Femur (tissue), 1 donor: ENCODE measurements around the gene PTGIS.

Experiments
- DNase-seq: peaks from one replicate; pipeline ENCODE4 v3.0.0-alpha.2; 2017

PTGIS gene

DNA sequence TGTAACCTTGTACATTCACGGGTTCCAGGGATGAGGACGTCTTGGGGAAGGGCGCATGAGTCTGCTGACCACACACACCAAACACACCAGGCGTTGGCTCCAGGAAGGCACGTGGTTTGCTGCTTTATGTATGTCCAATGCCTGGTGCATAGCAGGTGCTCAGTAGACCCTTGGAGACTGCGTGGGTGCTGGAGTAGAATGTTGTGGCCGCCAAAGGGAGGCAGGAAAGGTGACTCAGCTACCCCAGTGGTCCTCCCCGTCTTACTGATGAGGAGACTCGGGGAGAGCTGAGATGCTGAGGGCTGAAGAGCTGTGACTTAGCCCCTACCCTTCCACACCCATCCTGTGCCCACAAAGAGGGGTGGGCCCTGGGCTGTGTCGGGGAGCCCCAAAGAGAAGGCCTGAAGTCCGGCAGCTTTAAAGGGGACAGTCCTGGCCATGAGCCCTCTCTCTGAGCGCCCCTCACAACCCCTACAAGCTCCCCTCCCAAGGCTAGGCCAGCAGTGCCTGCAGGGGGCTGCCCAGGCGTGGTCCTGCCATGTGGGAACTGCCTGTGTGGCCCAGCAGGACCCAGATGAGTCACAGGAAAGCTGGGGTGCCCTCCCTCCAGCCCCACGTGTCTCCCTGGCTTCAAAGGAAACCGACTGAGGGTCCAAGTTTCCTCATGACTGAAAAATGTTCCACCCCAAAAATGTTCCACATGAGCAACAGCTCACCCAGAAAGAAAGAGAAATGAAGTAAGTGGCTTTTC, 28.0 kb upstream of the PTGIS start:
- peak; percentile 71 for DNase-seq

DNA sequence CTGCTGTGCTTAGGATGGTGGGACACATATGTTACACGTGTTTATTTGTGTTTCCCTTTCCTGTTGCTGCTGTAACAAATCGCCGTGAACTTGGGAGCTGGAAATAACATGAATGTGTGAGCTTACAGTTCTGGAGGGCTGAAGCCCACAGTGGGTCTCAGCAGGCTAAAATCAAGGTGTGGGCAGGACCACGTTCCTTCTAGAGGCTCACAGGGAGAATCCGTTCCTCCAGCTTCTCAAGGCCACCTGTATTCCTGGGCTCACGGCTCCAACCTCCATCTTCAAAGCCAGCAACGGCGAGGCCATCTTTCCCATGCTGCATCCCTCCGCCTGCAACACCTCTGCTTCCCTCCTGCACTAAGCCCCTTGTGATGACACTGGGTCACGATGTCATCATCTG, 27.4 kb upstream of the PTGIS start:
- no peak for DNase-seq

DNA sequence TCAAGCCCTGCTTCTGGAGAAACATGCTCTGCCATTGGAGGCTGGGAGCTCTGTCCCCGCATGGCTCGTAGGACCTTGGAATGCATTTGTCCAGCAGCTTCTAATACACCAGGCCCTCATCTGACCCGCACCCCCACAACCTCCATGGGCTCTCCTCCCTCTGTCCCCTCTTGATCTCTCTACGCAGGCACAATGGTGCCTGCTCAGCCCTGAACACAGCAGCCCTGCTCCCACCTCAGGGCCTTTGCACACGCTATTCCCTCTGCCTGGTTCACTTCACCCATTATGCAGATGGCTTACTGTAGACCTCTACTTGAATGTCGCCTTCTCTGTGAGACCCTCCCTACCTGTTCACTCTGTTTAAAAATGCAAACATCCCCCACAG, 27.0 kb upstream of the PTGIS start:
- DNase-seq: no peak

DNA sequence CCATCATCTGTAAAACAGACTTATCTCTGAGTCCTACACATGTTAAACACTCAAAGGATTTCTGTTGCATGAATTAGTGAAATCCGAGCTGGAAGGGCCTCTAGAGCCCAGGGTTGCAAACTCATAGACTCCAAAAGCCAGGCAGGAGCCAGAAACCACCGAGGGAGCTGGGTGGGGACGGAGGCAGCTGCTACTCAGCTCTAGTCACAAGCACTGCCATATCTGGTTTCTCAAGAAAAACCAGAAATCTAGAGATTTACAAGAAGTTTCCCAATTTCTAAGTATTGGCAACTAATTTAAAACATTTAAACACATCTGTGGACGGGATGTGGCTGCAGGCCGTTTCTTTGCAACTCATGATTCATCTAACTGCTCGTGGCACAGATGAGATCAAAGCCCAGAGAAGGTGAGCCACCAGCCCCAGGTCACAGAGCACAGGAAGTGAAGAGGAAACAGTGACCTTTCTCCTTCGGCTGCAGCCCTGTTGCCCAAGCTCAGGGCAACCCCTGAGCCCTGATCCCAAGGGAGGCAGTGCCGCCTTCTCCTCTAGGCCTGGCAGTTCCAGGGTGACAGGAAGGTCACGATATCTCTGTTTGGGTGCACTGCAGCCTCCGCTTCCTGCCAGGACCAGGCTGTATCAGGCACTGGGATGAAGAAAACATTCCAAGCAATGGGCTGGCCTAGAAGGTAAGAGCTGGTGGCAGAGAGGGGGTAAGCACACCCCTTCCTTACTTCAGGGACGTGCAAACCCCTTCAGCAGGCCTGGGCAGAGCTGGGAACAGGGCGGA, 26.4 kb upstream of the PTGIS start:
- DNase-seq: peak; percentile 88

DNA sequence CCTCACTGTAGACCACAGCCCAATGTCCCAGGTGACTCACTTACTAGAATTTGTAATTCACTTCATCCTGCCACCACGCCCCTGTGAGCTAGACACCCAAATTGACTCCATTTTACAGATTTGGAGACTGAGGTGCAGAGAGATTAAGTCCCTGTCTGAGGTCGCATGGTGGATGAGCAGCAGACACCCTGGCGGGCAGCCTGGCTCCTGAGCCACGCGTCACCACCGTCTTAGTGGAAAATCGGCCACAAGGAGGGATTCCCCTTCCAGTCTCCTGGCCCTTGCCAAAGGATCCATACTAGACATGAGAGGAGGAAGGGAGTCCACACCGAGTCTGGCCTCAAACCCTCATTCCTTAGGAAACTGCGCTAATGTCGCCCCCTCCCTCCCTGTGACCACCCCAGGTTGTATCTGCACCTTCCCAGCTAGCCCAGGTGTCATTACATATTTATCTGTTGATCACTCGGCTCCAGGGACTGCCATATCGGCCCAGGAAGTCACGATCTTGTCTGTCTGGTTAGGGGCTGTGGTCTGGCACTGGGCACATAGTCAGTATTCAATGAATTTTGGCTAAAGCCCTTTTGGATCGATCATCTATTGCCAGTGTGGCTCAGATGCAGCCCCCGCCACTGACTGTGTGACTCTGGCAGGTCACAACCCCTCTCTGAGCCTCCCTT, 25.7 kb upstream of the PTGIS start:
- DNase-seq: peak; percentile 56

DNA sequence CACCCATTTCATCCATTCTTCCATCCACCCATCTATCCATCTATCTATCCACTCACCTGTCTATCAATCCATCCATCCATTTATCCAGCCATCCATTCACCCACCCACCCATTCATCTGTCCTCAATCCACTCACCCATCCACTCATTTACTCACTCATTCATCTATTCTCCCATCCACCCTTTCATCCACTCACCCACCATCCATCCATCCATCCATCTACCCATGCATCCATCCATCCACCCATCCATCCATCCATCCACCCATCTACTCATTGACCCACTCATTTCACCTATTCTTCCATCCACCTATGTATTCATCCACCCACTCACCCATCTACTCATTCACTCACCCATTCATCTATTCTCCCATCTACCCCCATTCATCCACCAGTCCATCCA, 24.2 kb upstream of the PTGIS start:
- DNase-seq: no peak

DNA sequence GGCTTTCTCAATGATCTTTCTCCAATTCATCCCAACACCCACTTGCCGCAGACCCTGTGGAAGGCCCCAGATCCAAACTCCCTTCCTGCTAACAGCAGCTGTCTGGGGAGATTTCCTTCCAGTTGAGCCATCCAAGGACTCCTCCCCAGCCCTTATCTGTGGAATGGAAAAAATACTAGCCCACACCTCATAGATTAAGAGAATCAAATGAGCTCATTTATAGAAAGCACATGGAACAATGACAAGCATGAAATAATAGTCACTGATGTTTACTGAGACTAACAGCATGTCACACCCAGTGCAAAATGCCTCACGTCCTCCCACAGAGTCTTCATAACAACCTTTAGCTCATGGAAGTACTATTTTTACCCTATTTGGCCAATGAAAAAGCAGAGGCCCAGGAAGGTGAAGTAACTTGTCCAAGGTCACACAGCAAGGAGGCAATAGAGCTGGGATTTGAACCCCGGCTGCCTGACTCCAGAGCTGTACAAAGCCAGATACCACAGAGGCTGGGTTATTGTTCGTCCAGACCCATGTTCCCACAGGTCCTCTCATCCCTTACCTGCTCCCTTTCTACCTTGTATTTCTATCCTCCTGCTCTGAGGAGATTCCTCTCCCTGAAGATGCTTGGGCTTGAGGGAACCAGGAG, 23.4 kb upstream of the PTGIS start:
- no peak for DNase-seq

DNA sequence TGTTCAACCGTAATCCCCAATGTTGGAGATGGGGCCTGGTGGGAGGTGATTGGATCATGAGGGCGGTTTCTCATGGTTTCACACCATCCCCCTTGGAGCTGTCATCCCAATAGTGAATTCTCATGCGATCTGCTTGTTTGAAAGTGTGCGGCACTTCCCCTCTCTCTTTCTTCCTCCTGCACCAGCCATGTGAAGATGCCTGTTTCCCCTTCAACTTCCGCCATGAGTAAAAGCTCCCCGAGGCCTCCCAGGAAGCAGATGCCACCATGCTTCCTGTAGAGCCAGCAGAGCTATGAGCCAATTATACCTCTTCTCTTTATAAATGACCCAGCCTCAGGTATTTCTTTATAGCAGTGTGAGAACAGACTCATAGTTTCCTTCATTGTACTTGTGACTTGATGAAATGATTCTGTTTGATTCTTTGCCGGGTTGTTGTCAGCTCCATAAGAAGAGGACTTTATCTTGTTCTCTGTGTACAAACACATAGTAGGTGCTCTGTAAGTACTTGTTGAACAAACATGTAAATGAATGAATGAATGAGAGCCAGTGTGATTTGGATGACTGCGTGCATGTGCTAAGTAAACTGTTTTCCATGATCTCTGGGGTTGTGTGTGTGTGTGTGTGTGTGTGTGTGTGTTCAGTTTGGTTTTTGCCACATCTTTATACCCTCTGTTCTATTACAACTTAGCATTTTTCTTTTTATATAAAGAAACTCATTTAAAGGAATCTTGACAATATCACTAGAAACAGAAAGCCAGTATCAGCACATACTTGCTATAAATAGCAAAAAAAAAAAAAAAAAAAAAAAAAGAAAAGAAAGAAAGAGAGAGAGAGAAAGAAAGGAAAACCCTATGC, 22.5 kb upstream of the PTGIS start:
- DNase-seq: no peak

DNA sequence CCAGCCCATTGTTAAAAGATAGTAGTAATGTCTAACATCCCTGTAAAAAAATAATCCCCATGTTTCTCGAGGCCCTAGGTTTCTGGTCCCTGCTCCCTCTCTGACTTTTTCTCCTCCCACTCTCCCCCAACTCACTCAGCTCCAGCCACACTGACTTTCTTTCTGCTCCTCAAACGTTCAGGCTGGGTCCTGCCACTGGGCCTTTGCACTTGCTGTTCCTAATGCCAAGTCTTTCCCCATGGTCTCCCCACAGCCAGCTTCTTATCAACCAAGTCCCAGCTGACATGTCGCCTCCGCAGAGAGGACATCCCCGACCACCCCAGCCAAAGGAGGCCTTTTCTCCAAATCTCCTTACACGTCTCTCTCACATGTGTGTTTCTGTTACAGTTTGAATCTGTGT, 21.8 kb upstream of the PTGIS start:
- DNase-seq: no peak

DNA sequence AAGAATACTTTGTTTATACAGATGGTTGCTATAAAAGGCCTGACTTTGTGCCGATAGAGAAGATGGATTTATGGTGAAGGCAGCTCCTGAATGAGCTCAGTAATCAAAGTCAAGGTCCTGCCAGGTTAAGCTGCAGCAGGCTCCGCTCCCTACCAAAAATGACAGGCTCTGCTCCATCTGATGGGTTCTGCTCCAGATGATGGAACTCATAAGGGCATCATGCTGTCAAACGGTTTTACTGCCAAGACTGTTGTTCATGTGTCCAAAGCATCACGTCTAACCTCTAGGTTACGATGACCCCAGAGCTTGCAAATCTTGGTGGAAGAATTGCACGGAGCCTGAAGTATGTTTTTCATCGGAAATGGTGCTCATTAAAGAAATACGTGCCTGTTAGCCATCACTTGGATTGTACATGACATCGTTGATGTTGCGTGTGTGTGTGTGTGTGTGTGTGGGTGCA, 19.2 kb upstream of the PTGIS start:
- no peak for DNase-seq

DNA sequence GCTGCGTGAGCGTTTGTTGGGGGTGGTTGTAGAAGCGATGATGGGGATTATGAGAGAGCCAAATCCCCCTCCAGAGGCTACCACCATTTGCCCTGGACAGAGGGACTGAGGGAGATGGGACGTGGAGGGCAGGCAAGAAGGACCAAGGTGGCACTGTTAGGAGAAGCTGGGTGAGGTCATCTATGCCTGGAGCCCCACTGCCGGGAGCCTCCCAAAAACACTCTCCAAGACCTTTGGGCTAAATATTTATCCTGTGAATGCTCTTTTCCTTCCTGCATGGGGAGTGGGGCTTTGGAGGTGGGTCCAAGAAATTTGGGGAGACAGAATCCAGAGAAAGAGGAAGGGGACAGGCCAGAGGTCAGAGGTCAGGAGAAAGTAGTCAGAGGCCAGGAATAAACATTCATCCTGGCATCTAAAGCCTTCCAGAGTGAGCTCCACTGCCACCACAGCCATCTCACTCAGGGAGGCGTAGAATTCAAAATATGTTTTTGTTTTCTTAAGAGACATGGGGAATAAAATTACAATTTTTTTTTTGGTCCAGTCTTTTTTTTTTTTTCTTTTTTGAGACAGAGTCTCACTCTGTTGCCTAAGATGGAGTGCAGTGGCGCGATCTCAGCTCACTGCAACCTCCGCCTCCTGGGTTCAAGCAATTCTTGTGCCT, 17.8 kb upstream of the PTGIS start:
- DNase-seq: no peak

DNA sequence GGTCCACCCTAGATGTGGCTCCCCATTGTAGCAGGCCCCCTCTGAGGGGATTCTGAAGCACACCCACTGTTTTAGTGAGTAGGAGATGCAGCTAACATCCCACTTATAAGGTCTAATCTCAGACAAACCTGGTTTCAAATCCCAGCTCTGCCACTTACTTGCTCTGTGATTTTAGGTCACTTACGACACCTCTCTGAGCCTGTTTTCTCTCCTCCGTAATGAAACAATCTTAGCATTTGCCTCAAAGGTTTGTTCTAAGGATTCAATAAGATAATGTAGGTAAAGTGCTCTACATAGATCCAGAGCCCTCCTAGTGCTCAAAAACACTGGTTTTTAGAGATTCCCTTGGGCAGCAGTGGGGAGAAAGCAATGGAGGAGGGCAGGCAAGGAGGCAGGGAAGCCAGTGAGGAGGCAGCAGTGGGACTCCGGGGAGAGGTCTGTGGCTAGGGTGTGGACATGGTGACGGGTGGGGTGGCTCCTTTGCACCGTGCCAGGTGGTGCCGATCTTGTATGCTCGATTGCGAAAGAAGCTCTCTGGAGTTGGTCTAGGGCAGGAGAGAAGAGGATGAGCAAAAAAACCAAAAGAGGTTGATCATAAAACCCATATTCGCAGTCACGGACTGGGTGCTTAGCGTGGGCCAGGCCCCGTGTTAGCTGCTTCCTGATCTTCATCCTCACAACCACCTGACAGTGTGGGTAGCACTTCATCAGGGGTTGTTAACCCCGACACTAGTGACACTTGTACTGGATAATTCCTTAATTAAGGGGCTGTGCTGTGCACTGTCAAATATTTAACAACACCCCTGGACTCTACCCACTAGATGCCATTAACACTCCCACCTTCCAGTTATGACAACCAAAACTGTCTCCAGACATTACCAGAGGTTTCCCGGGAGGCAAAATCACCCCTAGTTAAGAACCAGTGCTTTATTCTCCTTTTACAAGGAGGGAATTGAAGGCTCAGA, 16.8 kb upstream of the PTGIS start:
- no peak for DNase-seq

DNA sequence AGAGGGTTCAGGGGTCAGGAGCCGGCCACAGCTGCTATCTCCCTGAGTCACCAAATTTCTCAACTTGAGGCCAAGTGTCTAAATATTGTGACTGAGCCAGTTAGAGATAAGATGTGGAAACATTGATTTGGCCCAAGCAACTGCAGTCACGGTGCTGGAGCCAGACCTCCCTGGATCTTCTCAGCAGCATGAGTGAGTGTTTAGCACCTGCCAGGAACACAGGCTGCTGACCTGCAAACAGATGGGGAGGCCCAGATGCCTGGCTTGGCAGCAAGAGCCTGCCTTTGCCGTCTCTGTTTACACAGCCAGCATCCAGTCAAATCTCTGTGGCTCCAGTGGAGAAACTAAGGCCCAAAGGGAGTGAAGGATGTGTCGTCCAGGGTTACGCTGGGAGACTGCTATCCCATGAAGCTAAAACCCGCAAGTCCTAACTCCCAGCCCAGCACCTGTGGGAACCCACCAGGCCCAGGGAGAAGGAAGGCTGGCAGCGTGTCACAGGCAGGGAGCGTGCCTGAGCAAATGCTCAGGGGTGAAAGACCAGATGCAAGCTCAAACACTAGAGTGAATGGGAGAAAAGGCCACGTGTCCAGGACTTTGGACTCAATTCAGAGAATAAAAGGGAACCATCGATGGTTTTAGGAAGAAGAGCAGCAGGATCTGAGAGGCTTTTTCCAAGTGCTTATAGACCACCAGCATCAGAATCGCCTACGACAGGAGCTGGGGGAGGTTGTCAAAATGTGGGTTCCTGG, 15.9 kb upstream of the PTGIS start:
- DNase-seq: peak; percentile 89

DNA sequence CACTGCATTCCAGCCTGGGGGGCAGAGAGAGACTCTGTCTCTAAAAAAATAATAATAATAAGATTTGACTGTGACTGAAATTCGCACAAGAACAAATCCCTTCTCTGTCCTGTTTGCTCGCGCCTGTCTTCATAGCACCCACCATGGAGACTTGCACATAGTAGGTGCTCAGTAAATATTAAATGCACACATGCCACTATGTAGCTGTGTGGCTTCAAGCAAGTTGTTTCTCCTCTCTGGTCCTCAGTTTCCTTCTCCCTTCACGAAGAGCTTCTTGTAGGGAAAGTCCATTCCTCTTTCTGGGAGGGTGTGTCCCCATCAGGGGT, 15.4 kb upstream of the PTGIS start:
- no peak for DNase-seq

DNA sequence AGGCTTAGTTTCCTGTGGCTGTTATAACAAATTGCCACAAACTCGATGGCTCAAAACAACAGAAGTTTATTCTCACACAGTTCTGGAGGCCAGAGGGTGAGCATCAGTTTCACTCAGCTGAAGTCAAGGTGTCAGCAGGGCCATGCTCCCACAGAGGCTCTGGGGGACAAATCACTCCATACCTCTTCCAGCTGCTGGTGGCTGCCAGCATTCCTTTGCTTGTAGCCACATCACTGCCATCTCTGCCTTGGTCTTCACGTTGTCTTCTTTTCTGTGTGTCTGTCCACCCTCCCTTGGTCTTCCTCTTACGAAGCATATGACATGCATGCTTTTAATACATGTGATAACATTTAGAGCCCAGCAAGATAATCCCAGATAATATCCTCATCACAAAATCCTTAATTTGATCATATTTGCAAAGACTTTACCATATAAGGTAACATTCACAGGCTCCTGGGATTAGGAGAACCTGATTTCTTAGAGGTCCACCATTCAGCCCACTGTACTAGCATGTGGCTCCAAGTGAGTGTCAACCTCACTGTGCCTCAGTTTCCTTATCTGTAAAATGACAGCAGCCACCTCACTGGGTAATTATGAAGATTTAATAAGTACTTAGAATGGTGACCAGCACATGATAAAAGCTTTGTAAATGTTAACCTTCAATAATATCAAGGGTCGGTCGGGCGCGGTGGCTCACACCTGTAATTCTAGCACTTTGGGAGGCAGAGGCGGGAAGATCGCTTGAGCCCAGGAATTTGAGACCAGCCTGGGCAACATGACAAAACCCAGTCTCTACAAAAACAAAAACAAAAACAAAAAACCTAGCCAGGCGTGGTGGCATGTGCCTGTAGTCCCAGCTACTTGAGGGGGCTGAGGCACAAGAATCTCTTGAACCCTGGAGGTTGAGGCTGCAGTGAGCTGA, 14.7 kb upstream of the PTGIS start:
- no peak for DNase-seq

DNA sequence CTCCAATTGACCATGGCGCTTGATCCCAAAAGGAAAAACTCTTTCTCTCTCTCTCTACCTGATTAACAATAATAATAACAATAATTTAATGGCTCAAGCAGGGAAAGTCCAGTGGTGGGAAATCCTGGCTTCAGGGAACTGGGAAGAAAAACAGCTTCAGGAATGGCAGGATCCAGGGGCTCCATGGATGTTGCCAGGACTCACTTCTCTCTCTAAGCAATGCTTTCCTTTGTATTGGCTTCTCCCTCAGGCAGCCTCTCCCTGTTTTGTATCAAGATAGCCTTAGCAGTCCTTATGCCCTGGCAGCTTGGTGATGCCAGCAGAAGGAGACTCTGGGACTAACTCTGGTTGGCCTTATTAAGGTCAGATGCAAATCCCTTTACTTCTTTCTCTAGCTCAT, 13.5 kb upstream of the PTGIS start:
- no peak for DNase-seq

DNA sequence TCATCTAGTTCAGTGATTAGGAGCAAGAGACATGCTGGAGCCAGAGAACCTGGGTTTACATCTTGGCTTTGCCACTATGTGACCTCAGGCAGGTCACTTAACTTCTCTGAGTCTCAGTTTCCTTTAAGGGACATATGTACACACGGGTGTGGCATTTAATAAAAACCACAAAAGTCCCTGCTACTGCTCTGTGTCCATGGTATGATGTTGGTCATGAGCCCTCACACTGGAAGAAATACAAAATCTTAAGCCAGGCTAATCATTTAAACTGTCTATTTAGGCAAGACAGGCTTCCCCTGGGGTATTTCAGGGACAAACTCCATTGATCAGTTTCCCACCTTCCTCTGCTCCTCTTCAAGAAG, 12.9 kb upstream of the PTGIS start:
- no peak for DNase-seq

DNA sequence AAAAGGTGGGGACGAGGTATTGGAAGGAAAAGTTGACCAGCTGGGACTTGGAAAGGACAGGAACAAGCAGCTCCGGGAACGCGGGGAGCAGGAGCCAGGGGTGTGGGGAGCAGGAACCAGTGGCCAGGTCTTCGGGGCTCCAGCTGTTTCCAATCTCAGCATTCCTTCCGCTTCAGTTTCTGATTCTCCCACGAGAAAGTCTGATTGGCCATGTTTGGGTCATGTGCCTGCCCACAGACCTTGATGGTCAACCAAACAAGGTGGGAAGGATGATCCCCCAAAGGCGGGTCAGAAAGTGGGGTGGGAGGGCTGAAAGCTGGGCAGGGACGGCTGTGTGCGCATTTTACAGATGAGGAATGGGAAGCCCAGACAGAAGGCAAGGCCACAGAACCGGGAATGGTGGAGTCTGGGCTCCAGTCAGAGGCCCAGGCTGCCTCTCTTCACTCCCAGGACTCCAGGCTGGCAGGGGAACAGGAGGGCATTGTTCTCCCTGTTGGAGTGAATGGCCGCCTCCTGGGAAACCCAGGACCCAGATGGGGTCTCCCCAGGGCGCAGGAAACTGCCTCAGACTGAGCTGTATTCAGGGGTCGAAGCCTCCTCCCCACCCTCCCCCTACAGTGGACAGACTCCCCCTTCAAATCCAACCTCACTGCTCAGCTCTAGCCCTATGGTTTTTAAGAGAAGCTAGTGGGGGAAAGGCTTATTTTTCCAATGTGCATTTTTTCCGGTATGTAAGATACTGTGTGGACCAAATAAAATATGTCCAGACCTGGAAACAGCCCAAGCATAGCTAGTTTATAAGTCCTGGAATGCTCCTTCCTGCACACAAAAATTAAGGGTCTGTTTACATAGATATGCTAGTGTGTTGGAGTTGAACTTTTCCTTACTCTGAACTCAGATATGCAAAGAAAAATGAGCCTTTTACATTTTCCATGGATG, 12.2 kb upstream of the PTGIS start:
- DNase-seq: peak; percentile 79
